ENCODE measurements around the gene DCDC2C.

The DCDC2C gene

DNA sequence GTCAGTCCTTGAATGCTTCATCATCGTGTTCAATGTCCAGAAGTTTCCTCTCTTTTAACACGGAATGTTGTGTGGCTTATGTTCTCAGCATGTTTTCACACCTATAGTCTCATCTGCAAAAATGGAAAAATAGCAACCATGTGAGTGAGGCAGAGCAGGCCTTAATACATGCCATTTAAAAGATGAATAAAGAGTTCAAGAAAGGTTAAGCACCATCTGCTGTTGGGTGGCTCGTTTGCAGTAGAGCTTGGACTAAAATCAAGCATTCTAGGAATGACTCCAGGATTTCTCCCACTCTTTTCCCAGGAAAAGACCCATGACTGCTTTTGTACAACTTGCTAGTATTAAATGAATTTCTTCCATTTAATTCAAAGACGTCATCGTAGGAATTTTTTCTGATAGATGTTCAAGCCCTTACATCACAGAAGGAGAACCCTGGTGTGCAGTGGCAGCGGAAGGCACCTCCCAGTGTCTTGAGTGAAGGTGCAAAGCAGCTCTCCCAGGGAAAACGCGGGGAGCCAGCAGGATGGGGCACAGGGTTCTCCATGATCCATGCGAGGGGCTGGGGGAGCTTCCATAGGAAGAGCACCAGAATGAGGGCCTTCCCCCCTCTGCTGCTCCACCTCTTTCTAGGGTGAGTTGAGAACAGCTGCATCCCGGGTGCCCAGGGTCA is 9.6 kb downstream of the DCDC2C start:
- no peak for DNase-seq (ENCODE audit: low spot score)

DNA sequence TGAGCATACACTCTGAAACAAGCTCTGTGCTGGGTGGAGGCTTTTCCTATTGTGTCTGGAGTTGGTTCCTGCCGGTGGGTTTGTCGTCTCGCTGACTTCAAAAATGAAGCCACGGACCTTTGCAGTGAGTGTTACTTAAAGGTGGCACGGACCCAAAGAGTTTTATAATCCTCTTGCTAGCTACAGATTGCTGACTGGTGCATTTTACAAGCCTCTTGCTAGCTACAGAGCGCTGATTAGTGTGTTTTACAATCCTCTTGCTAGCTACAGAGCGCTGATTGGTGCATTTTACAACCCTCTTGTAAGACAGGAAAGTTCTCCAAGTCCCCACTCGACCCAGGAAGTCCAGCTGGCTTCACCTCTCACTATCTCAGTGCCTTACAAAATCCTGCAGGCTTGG is 15.3 kb downstream of the DCDC2C start:
- no peak for DNase-seq (ENCODE audit: low spot score)

DNA sequence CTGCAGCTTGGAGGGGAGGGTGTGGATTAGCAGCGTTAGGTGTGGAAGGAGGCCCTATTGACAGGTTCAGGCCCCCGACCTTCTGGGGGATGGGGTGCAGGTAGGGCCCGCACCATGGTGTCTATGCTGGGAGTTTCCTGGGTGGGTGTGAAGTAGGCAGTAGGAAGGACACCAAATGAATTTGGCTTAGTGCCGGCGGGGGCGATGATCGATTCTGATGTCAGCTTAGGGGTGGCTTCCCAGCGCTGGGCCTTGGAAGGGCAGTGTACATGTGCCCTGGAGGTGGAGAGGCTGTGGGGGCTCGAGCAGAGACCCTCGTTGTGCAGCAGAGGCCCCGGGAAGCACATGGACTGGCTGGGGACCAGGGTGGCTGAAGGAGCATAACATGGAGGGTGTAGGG is 21.6 kb downstream of the DCDC2C start:
- DNase-seq (ENCODE audit: low spot score) = no peak

DNA sequence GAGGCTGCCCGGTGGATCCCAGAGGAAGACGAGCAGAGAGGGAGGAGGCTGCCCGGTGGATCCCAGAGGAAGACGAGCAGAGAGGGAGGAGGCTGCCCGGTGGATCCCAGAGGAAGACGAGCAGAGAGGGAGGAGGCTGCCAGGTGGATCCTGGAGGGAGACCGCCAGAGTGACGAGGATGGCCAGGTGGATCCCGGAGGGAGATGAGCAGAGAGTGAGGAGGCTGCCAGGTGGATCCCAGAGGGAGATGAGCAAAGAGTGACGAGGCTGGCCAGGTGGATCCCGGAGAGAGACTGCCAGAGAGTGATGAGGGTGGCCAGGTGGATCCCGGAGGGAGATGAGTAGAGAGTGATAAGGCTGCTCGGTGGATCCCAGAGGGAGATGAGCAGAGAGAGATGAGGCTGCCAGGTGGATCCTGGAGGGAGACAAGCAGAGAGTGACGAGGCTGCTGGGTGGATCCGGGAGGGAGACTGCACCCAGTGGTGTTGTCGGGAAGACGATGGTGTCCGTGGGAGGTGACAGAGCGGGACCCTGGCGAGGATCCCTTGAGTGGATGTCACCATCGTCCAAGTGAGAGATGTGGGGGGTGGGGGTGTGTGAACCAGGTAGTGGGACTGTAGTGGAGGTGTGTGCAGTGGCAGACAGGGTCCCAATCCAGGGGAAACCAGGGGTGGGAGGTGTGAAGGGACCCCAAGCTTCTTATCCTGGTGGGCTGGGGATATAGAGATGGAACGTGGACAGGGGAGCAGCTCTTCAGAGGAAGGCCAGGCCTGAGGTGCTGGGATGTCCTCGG is 22.3 kb downstream of the DCDC2C start:
- no peak for DNase-seq (ENCODE audit: low spot score)

DNA sequence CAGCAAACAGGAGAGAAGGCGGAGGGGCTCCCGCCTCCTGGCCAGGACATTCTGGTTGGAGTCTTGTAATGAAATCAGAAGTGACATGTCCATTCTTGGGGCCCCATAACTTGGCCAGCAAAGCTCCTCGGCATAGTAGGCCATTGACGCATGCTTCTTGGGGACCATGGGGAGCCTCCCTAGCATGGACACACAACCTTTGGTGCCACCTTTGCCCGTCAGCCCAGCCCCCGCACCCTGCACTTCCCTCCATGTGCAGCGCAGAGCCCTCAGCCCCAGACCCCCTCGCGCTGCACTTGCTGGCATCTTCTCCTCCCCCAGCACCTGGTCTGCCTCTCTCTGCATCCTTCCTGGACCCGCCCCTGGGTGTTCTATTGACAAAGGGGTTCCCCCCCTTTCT is 23.1 kb downstream of the DCDC2C start:
- no peak for DNase-seq (ENCODE audit: low spot score)

DNA sequence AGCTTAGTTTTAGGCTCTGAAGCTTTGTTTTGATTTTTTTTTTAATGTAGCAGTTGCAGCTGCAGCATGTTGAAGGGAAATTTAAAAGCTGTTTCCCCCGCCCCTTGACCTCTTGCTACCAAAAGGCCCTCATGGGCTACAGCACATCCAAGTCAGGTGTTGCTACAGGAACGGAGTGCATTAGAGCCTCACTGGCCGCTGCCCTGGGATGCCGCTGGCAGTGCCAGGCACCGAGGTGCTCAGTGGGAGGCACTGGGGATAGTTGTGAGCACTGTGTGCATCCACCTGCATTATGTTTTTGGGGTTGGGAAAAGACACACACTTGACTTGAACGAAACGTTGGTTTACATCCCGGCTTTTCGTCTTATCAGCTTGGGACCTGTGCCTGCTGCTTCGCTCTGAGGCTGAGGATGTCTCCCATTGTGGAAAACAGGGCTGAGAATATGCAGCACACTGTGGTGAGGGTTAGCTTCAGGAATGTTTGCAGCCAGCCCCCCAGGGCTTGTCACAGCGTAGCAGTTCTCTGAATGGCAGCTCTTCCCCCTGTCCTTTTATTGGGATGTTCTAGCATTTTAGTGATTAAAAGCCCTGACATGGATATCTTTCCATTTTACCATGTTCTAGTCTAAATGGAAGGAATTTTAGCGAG is 24.1 kb downstream of the DCDC2C start:
- DNase-seq (ENCODE audit: low spot score) = no peak

DNA sequence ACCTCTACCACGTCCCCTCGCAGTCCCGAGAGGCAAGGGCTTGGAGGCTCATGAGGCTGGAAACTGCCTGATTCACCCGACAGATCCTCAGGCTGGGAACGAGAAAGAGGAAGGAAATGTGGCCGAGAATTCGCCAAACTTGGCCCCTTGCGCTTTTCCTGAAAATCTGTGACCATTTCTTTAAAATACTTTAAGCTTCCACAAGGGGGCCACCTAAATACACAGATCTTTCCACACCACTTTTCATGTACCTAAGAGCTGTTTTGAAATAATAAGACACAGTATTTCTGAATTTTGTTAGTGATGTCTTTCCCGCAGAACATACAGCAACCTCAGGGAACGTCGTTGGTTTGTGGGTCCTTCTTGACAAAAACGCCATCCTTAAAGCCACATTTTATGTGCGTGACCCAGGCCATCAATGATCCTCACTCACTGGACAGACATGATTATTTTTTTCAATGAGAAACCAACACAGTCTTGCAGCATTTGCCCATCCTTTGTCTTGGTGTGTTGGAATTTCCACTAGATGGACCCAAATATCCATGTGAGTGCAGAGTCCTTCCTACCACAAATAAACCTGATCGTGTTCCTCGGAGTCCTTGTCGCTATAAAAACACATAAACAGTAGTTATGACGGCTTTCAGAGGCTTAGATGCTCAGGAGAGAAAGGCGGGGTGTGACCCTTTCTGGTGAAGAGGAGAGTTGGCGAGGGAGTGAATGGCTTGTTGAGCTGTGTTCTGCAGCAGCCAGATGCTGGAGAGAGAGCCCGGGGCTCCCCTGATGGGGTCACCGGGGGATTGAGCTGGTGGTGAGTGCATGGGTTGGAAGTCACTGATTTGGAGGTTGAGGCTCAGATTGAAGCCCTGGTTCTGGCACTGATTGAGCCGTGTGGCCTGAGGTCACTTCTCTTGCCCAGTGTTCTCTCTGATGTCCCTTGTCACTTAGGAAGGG is 25.0 kb downstream of the DCDC2C start:
- peak; percentile 55 for DNase-seq (ENCODE audit: low spot score)

DNA sequence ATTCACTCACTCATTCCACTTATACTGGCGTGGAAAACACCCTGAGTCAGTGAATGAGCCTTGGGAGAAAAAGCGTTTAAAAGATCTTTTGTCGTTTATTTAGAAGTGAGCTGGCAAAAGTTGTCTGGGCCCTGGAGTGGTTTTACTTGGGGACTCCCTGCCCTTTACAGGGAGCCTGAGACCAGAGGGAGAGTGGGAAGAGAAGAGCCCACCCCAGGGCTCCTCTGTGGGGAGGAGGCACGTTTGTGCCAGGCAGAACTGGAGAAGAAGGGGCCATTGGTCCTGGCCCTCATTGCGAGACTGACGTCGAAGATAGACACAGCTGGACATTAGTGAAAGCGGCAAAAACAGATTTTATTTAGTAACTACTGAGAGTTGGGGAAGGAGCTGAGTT is 25.7 kb downstream of the DCDC2C start:
- no peak for DNase-seq (ENCODE audit: low spot score)

DNA sequence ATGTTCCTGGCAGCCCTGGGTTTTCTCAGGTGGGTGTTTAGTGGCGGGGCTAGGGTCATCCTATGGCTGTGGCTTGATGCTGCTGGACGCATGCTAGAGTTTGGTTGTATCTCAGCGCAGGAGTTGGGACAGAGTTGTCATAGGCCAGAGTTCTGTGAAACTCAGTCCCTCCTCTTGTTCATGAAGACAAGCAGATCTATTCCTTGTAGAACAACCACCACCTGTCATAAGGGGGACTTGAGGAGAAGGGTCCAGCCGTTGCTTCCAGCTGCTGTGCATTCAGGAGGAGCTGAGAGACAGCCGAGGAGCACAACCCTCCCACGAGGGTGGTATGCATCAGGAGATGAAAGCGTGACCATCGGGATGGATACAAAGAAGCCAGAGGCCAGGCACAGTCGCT is 26.4 kb downstream of the DCDC2C start:
- no peak for DNase-seq (ENCODE audit: low spot score)

DNA sequence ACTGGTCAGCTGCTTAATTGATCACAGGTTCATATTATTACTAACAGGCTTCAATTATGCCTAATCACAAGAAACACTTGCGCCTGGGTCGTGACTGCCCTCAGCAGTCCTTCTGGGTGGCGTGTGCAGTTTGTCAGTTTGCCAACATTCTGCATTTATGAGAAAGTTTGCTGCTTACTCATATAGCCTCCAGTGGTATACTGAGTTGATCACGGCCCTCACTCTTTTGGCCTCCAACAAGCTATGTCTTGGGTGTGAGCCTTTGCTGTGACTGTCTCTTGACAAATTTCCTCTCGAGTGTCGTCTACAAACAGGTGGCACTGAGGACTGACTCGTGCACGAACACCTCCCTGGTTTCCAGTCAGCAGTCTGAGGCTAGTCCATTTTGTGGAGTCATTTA is 27.3 kb downstream of the DCDC2C start:
- no peak for DNase-seq (ENCODE audit: low spot score)

DNA sequence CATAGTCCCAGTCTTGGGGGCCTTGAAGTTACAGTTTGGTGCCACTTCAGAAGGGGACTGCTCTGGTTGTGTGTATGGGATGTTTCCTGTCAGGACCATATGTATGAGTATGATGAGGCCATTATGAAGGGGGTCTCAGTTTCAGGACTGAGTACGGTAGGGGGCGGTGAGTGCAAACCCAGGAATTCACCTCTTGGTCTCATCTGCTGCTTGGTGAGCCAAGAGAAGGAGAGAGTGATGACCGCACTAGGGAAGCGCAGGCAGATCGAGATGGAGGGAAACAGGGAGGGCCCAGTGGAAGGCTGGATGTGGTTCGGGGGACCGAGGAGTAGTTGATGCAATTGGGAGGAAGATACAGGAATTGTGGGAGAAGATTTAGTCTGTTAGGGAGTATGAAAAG is 28.5 kb downstream of the DCDC2C start:
- no peak for DNase-seq (ENCODE audit: low spot score)

DNA sequence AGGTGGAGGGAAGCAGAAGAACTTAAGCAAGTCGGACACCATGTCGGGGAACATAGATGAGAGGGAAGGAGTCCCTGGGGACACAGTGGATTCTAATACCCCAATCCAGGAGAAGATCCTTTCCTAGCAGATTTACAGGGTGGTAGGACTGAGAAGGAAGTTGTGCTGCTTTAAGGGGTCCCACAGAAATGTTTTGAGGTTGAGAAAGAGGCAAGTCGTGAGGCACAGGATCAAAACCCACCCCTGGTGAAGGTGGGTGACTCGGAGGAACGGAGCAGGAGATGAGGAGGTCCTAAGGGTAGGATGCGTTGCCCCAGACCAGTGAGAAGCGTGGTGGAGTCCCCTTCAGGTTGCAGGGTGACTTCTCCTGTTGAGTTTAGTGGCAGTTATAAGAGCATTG is 32.7 kb downstream of the DCDC2C start:
- no peak for DNase-seq (ENCODE audit: low spot score)

DNA sequence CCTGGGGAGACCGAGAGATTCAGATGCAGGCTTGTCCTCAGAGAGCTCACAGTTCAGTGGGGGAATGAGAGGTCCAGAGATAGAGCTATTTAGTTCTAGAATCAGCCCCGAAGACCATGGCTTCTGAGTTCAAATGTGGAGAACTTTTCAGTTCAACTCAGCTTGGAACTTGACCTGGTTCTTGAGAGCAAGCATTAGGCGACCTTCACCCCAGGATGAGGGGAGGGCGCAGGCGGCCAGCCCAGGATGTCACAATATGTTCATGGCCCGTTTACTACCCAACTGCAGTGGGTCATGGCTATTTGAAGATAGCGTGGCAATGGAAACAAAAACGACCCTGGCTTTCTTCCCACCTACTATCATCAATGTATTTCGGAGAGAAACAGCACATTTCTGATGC is 33.8 kb downstream of the DCDC2C start:
- DNase-seq (ENCODE audit: low spot score) = no peak

DNA sequence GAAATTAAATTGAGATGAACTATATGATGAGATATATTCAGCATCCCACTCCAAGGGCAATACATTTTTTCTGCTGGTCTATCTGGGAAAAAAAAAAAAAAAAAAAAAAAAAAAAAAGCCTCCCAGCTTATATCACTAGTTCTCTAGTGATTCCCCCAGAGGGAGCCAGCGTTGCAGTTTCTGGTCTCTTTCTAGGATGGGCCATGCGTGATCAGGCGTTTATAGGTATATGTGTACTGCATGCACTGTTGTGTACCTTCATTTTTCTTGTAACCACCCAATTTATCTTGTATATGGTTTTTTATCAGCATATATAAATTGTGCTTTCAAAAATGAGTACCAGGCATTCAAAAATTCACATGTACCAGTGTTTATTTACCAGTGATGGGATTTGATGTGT is 35.1 kb downstream of the DCDC2C start:
- peak; percentile 49 for DNase-seq (ENCODE audit: low spot score)

DNA sequence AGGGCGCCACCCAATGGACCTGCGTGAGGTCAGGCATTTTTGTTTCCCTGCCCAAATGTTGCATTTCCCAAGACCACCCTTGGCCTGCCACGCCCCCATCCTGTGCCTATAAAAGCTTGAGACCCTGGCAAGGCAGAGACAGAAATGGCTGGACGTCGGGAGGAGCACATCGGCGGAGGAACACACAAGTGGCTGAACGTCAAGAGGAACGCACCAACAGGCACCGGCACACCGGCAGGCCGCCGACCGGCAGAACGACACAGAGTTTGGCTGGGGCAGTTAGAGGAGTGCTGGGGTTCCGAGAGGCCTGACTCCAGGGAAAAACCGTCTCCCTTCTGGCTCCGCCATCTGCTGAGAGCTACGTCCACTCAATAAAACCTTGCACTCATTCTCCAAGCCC is 35.9 kb downstream of the DCDC2C start:
- DNase-seq (ENCODE audit: low spot score) = no peak

DNA sequence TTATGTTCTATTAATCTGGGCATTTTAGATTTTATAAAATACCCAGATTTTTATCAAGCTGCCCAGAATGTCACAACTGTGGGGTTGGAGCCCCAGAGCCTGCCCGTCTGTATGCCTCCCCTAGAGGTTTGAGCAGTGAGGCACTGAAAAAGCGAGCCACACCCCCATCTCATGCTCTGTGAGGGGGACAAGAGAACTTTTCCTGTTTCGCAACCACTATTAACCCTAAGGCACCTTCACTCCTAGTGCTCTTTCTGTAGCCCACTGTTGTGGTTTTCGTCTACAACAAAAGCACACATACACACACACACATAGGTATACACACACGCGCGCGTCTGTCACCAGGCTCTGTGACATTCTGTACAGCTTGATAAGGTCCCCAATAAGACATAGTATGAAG is 38.0 kb downstream of the DCDC2C start:
- DNase-seq (ENCODE audit: low spot score) = no peak

DNA sequence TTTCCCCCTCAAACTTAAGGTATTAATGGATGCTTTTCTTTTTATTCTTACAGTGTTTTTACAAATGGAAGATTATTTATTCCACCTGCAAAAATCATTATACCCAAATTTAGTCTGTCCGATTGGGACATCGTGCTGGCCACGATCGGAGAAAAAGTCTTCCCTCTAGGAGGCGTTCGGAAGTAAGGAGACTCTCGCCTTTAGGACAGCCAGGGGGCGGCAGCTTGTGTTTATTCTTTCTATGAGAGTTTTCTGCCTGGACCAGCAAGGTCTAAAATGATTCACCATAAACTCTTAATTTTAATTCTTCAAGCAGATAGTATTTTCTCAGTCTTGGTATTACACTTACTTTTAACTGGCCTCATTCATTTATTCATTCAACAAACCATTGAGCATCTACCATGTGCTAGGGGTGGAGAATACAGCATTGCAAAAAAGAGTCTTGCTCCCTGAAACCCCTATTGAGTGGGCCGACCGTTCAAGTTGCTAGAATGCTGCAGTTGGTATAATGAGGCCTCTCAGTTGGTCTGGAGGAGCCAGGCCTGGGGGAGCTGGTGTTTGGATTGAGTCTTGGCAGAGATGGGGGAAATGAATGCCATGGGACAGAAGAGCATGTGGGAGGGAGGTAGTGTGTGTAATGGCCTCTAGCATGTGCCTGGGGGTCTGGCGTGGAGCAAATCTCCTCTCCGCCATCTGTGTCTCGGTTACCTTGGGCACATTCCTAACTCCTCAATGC is 38.7 kb downstream of the DCDC2C start:
- DNase-seq (ENCODE audit: low spot score) = no peak

DNA sequence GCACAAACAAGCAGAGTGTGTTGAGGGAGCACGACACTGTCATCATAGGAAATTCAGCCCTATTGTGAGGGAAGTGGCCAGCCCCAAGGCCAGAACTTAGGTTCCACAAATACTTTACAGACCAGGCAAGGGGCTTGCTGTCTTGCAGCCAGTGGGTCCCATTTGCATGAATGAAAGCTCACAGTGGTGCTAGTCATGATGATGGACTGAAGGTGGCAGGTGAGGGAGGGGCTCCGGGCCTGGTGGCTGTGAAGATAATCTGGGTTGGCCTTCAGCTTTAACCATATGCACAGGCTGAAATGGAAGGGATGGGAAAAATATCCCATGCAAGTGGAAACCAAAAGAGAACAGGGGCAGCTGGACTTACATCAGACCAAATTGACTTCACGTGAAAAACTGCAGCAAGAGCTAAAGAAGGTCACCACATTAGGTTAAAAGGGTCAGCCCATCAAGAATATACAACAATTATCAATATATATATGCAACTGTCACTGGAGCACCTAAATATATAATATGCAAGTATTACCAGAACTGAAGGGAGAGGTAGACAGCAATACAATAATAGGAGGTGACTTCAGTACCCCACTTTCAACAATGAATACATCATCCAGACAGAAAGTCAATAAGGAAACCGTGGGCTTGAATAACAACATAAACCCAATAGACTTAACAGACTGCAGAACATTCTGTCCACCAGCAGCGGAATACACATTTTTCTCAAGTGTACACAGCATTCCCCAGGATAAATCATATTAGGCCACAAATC is 39.6 kb downstream of the DCDC2C start:
- no peak for DNase-seq (ENCODE audit: low spot score)

DNA sequence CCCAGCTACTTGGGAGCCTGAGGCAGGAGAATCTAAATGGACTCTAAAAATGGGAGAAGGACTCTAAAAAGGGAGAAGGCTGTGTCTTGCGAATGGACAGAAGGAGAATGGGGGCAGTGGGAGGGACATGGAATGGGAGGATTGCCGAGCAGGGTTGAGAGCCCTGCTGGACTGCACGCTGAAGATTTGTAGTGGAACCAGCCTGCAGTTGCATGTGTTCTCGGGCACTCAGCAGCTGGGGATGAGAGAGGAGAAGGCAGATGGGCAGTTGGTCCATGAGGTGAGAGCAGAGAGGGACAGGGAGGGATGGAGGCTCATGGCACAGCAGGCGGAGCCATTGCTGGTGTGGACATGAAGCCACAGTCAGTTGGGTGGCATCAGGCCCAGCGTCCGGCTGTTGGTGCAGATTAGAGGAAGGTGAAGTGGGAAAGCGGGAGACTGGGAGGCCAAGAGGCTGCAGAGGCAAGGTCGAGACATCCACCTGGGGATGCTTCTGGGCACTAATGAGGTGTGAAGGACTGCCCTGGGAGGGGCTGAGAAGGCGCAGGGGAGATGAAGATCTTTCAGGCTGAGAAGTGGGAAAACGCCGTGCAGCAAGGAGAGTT is 40.7 kb downstream of the DCDC2C start:
- DNase-seq (ENCODE audit: low spot score) = no peak

DNA sequence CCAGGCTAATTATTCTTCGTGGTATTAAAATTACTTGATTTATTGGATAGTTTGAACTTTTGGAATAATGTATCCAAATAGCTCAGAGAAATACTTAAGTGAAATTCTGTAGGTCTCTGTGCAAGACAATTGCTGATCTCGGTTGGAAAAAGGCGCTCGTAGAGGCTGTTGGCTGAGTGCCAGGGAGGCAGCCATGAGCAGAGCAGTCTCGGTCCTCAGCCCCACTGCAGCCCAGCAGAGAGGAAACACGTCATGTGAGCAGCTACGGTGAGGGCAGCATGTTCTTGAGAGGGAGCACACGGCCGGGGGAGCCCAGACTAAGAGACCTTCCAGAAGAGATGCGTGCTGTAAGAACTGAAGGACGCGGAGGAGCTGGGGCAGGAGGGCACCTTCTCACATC is 42.5 kb downstream of the DCDC2C start:
- DNase-seq (ENCODE audit: low spot score) = no peak
